Keratinocyte (primary cell): ENCODE results near the gene TNRC18. TPM values are rescaled to one million over a fixed set of nuclear protein-coding genes. Genes with fewer than 3 reads are reported as not detected.

Source experiments
- DNase-seq: peaks from one replicate; pipeline ENCODE4 v3.0.0-alpha.2; 2011; ENCODE audit warnings: low read depth, missing footprints, low spot score
- FAIRE-seq: peaks from 2 replicates; lab custom pipeline; 2011; peaks lifted over from hg19 to GRCh38; lab: Jason Lieb, UNC
- H2AFZ ChIP-seq: 2 replicates; pipeline ENCODE4 v1.6.0; 2012; ENCODE audit warnings: low read length, control low read depth, inconsistent platforms; ENCODE audit not compliant: control insufficient read depth
- H3K27ac ChIP-seq: 2 replicates; pipeline ENCODE4 v1.5.1; 2011; ENCODE audit warnings: low read length; ENCODE audit not compliant: control insufficient read depth, insufficient read depth
- H3K27me3 ChIP-seq: 3 replicates; pipeline ENCODE4 v1.6.0; 2011; ENCODE audit warnings: low read length; ENCODE audit not compliant: control insufficient read depth, insufficient read depth; ENCODE audit errors: extremely low read depth
- H3K36me3 ChIP-seq, 2 experiments: 2 replicates in 1 of 2; 3 replicates in 1 of 2; pipeline ENCODE4 v1.5.1; 2011; ENCODE audit warnings: low read length in 2 of 2, mild to moderate bottlenecking in 1 of 2; ENCODE audit not compliant: control insufficient read depth in 2 of 2, insufficient read depth in 2 of 2; ENCODE audit errors: extremely low read depth in 1 of 2
- H3K4me1 ChIP-seq: 3 replicates; pipeline ENCODE4 v1.5.1; 2011; ENCODE audit warnings: low read length; ENCODE audit not compliant: control insufficient read depth, insufficient read depth; ENCODE audit errors: extremely low read depth
- H3K4me2 ChIP-seq: 3 replicates; pipeline ENCODE4 v1.6.0; 2011; ENCODE audit warnings: low read depth, low read length; ENCODE audit not compliant: control insufficient read depth, insufficient read depth; ENCODE audit errors: extremely low read depth
- H3K4me3 ChIP-seq, 3 experiments: fragments of 200-600 bp in 1 of 3; sonication (generic) in 1 of 3; 2 replicates in 2 of 3; 3 replicates in 1 of 3; pipeline ENCODE4 v1.5.1; 2011 to 2016; ENCODE audit warnings: low read length in 3 of 3, mild to moderate bottlenecking in 3 of 3, control low read depth in 2 of 3, inconsistent platforms in 1 of 3, low read depth in 1 of 3, mixed read lengths in 1 of 3, mixed run types in 1 of 3, moderate library complexity in 1 of 3; ENCODE audit not compliant: control insufficient read depth in 2 of 3, insufficient read depth in 2 of 3; ENCODE audit errors: extremely low read depth in 1 of 3
- H3K79me2 ChIP-seq: 2 replicates; pipeline ENCODE4 v1.6.0; 2012; ENCODE audit warnings: low read length; ENCODE audit not compliant: control insufficient read depth, insufficient read depth
- H3K9ac ChIP-seq: 3 replicates; pipeline ENCODE4 v1.6.0; 2011; ENCODE audit warnings: low read length; ENCODE audit not compliant: control insufficient read depth, insufficient read depth; ENCODE audit errors: extremely low read depth
- H3K9me1 ChIP-seq: 3 replicates; pipeline ENCODE4 v1.6.0; 2011; ENCODE audit warnings: low read length; ENCODE audit not compliant: control insufficient read depth, insufficient read depth; ENCODE audit errors: extremely low read depth
- H3K9me3 ChIP-seq: 2 replicates; pipeline ENCODE4 v1.5.1; 2012; ENCODE audit warnings: low read depth, low read length; ENCODE audit not compliant: control insufficient read depth
- H4K20me1 ChIP-seq: 3 replicates; pipeline ENCODE4 v1.6.0; 2011; ENCODE audit warnings: low read length; ENCODE audit not compliant: control insufficient read depth, insufficient read depth; ENCODE audit errors: extremely low read depth
- EZH2 ChIP-seq: IDR thresholded peaks from one replicate; pipeline ENCODE4 v1.6.1; 2012; ENCODE audit warnings: inconsistent platforms, mild to moderate bottlenecking, low read length, moderate library complexity
- dilution Hi-C: fragments of 300-500 bp; cut with MboI; formaldehyde crosslinking; loops from one replicate; pipeline ENCODE4 v1.7.0; 2020; ENCODE audit warnings: low sequenced_read_pairs; ENCODE audit not compliant: extremely low pct_ligation_motif_present
- polyA plus RNA-seq, 5 experiments: library from polyadenylated mRNA; depleted of rRNA in 3 of 5; stranded (reverse) in 3 of 5; stranded (forward) in 1 of 5; unstranded in 1 of 5; fragments of >200 nt; gene quantifications; 1 replicate in 1 of 5; 2 replicates in 3 of 5; 3 replicates in 1 of 5; pipeline versions ENCODE4 v1.2.1 to v1.2.3, GENCODE V29; 2011 to 2012; ENCODE audit warnings: missing spikeins in 2 of 5, low read depth in 1 of 5, low replicate concordance in 1 of 5
- TF ChIP-seq, protein P1 (sequence below), 3 experiments: IDR thresholded peaks in 1 of 3; conservative IDR thresholded peaks in 1 of 3; optimal IDR thresholded peaks in 1 of 3; 2 replicates in 2 of 3; 3 replicates in 1 of 3; pipeline versions ENCODE3 to v1.5.1; 2011; ENCODE audit warnings: low read length in 3 of 3, mild to moderate bottlenecking in 3 of 3, moderate library complexity in 2 of 3, control low read depth in 1 of 3, inconsistent platforms in 1 of 3; ENCODE audit not compliant: insufficient read depth in 2 of 3; ENCODE audit errors: extremely low read depth in 1 of 3

The TNRC18 gene
- polyA plus RNA-seq, 1 donor (not counting 4 experiments of a cell fraction or from before 2014, with no cell fraction given) = 13.2 TPM

DNA sequence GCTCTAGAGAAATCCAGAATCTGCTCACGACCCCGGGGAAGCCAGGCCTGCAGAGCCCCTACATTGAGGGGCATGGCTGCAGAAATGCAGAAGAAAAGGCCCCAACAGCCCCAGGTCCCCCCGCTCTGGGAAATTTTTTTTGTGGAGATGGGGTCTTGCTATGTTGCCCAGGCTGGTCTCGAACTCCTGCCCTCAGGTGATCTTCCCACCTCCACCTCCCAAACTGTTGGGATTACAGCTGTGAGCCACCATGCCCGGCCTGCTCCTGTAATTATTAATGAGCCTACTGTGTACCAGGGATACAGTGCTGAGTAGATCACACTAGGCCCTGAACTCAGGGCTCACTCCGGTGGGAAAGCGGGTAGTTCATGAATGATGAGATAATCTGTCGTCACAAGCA, 29.9 kb downstream of the TNRC18 start:
- no peaks in the 10 kb centered on the region for H3K27me3 ChIP-seq
- H3K9me1 ChIP-seq = no peaks in the 10 kb centered on the region
- H3K36me3 ChIP-seq = peaks cover 19 to 28% of the 10 kb centered on the region in 2 experiments
- H3K4me1 ChIP-seq = peaks cover 11% of the 10 kb centered on the region
- H3K27ac ChIP-seq = no peak overlapping the region
- no peak for DNase-seq
- no peak overlapping the region for H2AFZ ChIP-seq
- no peak for FAIRE-seq
- H3K4me2 ChIP-seq = no peak overlapping the region
- H4K20me1 ChIP-seq = no peaks in the 10 kb centered on the region
- no peaks in the 10 kb centered on the region for H3K9me3 ChIP-seq
- TF ChIP-seq, protein P1, sequence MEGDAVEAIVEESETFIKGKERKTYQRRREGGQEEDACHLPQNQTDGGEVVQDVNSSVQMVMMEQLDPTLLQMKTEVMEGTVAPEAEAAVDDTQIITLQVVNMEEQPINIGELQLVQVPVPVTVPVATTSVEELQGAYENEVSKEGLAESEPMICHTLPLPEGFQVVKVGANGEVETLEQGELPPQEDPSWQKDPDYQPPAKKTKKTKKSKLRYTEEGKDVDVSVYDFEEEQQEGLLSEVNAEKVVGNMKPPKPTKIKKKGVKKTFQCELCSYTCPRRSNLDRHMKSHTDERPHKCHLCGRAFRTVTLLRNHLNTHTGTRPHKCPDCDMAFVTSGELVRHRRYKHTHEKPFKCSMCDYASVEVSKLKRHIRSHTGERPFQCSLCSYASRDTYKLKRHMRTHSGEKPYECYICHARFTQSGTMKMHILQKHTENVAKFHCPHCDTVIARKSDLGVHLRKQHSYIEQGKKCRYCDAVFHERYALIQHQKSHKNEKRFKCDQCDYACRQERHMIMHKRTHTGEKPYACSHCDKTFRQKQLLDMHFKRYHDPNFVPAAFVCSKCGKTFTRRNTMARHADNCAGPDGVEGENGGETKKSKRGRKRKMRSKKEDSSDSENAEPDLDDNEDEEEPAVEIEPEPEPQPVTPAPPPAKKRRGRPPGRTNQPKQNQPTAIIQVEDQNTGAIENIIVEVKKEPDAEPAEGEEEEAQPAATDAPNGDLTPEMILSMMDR (optimal IDR thresholded peaks at IDR 0.05 in 1 of 3, IDR thresholded peaks at IDR 0.05 in 1 of 3, conservative IDR thresholded peaks at IDR 0.05 in 1 of 3; ENCODE audit: extremely low read depth in 1 of 3, insufficient read depth in 2 of 3, low read length in 3 of 3) = no peak
- no peak for TF ChIP-seq EZH2
- peaks cover 71% of the 10 kb centered on the region for H3K79me2 ChIP-seq
- H3K4me3 ChIP-seq = no peak overlapping the region
- no peak overlapping the region for H3K9ac ChIP-seq
- dilution Hi-C loops = no loop called here

DNA sequence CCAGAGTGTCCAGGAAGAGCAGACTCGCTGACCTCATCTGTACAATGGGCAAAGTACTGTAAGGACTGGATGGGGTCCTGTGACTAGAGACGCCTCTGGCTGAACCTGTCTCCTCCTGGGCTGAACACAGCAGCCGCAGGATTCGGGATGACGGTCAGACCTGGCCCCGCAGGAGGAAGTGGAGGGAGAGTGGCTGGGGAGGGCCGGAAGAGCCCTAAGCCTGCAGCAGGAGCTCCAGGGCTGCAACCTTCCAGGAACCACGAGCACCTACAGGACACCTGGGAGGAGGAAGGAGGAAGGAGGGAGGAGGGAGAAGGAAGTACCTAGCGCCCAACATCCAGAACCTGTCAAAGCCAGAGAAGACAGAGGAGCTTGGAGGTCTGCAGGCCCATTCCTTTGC, 30.3 kb downstream of the TNRC18 start:
- dilution Hi-C loops = no loop called here
- H3K4me2 ChIP-seq = no peak overlapping the region
- no peaks in the 10 kb centered on the region for H3K9me1 ChIP-seq
- no peak overlapping the region for H3K9ac ChIP-seq
- no peak overlapping the region for H2AFZ ChIP-seq
- peaks cover 19 to 28% of the 10 kb centered on the region in 2 experiments for H3K36me3 ChIP-seq
- no peak overlapping the region for H3K4me3 ChIP-seq
- H4K20me1 ChIP-seq = no peaks in the 10 kb centered on the region
- TF ChIP-seq, protein P1 (optimal IDR thresholded peaks at IDR 0.05 in 1 of 3, IDR thresholded peaks at IDR 0.05 in 1 of 3, conservative IDR thresholded peaks at IDR 0.05 in 1 of 3; ENCODE audit: extremely low read depth in 1 of 3, insufficient read depth in 2 of 3, low read length in 3 of 3) = no peak
- no peak for TF ChIP-seq EZH2
- no peaks in the 10 kb centered on the region for H3K9me3 ChIP-seq
- H3K27me3 ChIP-seq = no peaks in the 10 kb centered on the region
- peaks cover 72% of the 10 kb centered on the region for H3K79me2 ChIP-seq
- peaks cover 11% of the 10 kb centered on the region for H3K4me1 ChIP-seq
- FAIRE-seq = no peak
- no peak overlapping the region for H3K27ac ChIP-seq
- no peak for DNase-seq
